GM19324 (cell line): ENCODE data around the gene NOP53.
"Not testable (repeated sequence)": the region's sequence is repeated elsewhere in the genome, so short reads cannot be mapped to it uniquely, and the experiment has no call there.

ENCODE experiments used
- ATAC-seq: cut with Tn5 transposase; IDR thresholded peaks from one replicate; pipeline ENCODE4 v1.9.1; 2021; ENCODE audit warnings: mild to moderate bottlenecking, moderate library complexity; ENCODE audit not compliant: unreplicated experiment, low FRiP score

The NOP53 gene

DNA sequence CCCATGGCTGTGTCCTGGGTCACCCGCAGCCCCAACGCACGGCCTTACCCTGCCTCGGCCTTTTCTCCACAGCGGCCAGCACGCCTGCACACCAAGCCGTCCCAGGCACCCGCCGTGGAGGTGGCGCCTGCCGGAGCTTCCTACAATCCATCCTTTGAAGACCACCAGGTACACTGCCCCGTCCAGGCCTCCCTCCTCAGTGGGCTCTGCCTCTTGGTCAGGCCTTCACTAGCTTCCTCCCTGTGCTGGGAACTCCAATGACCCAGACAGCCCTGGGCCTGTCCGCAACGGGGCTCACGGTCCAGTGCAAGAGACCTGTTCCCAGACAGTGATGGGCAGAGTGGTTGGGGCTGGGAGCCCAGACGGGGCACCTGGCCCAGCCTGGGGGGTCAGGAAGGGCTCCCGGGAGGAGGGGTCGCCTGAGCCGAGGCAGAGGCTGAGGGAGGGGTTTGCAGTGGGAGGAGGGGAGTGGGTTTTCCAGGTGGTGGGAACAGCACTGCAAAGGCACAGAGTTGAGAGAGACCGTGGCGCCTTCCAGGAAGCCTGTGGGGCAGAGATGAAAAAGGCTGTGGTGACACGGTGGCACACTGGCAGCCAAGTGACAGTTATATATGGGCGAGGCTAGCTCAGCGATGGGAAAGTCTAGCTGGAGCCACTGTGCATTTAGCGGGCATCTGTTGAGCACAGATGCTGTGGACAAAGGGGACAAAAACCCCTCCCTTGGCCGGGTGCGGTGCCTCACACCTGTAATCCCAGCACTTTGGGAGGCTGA lies 7.3 kb downstream of the NOP53 start:
- no peak for ATAC-seq

DNA sequence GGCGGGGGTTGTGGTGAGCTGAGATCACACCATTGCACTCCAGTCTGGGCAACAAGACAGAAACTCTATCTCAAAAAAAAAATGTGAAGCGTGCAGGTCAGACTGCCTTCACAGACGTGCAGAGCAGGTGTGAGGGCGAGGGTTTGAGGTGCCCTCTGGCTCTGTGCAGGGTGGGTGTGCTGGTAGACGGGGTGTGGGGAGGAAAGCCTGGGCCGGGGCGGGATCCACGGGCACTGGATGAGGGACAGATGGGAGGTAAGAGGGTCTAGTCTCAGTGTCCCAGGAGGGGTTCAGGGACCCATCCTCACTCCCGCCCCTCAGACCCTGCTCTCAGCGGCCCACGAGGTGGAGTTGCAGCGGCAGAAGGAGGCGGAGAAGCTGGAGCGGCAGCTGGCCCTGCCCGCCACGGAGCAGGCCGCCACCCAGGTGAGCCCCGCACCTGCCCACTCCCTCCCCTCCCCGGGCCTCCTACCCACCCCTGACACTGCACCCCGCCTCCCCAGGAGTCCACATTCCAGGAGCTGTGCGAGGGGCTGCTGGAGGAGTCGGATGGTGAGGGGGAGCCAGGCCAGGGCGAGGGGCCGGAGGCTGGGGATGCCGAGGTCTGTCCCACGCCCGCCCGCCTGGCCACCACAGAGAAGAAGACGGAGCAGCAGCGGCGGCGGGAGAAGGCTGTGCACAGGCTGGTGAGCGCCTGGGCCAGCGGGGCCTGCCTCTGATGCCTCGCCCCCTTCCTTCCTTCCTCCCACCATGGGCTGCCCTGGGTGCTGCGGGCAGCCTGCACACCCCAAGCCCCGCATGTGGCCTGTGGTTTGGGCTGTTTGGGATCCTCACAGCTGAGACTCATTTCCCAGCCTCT lies 9.1 kb downstream of the NOP53 start:
- no peak for ATAC-seq

DNA sequence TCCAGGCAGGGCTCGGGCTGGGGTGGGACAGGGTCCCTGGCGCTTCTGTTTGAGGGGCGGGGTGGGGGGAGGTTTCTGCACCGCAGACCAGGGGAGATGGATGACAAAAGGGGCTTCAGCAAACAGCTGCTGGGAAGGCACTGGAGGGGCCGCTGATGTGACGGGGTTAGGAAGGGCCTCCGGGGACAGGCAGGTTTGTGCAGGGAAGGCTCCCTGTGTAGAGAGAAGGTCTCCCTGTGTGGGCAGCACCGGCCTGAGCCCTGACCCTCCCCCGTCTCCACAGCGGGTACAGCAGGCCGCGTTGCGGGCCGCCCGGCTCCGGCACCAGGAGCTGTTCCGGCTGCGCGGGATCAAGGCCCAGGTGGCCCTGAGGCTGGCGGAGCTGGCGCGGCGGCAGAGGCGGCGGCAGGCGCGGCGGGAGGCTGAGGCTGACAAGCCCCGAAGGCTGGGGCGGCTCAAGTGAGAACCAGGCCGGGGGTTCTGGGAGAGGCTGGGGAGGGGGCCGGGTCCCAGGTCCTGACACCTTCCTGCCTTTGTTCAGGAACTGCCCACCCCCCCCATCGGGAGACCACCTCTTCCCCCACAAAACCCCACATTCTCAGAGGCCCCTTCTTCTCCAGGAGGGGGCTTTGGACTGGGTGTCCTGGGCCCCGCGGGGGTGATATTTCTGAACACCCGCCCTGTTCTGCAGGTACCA lies 9.9 kb downstream of the NOP53 start:
- no peak for ATAC-seq

DNA sequence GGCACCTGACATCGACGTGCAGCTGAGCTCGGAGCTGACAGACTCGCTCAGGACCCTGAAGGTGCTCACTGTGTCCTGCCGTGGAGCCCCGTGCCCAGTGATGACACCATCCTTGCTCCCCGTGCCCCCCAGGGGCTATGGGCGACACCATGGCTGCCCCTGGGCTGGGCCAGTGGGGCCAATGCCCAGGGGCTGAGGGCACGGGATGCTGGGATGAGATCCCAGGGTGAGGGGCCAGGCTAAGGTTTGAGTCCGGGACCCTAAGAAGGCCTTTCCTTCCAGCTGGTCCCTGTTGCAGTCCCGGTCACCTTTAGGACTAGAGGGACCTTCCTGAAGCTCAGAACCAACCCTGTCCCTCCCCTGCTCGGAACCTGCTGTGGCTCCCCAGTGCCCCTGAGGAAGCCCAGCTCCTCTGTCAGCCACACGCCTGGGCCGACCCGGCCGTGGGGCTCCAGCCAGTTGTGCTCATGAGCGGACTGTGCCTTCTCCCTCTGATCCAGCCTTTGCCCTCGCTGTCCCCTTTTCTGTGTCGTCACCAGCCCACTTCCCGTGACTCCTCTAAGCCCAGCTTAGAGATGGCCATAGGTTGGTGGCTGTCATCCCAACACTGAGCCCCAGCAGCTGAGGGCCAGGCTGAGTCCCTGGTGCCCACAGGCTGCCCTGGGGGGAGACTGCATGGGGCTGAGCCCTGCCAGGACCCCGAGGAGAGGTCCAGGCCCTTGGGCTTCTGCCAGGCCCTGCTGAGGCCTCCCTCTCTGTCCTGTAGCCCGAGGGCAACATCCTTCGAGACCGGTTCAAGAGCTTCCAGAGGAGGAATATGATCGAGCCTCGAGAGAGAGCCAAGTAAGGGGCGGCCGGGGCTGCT lies 10.6 kb downstream of the NOP53 start:
- no peak for ATAC-seq

DNA sequence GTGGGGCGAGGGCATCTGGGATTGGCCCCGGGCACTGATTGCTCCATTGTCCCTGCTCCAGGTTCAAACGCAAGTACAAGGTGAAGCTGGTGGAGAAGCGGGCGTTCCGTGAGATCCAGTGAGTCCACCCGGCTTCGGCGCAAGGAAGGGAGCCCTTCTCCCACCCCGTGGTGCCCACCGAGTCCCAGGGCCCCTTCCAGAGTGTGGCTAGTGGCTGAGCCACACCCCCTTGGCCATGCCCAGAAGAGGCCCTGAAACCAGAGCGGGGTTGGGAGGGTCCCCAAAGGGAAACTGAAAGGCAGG lies 11.2 kb downstream of the NOP53 start:
- ATAC-seq = no peak

DNA sequence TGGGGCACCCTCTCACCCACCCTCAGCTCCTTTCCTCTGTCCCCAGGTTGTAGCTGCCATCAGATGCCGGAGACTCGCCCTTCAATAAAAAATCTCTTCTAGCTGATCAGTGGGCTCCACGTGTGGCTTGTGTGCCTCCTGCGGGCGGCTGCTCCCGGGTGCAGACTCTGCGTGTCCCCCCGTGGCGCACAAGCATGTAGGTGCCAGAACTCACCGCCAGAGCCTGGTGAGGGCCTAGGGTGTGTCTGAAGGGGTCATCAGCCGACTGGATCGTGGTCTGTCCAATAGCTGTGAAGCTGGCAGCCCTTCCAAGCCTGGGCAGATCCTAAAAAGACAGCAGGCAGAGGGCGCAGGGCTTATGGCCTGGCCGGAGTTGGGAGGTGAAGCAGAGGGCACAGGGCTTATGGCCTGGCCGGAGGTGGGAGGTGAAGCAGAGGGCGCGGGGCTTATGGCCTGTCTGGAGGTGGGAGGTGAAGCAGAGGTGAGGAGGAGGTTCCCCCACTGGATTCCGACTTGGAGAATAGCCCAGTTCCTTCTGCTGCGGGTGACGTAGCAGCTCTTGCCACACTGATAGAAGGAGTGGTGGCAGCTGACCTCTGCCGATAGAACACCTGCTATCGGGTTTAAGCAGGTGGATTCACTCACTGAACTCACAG lies 11.7 kb downstream of the NOP53 start:
- ATAC-seq = no peak

DNA sequence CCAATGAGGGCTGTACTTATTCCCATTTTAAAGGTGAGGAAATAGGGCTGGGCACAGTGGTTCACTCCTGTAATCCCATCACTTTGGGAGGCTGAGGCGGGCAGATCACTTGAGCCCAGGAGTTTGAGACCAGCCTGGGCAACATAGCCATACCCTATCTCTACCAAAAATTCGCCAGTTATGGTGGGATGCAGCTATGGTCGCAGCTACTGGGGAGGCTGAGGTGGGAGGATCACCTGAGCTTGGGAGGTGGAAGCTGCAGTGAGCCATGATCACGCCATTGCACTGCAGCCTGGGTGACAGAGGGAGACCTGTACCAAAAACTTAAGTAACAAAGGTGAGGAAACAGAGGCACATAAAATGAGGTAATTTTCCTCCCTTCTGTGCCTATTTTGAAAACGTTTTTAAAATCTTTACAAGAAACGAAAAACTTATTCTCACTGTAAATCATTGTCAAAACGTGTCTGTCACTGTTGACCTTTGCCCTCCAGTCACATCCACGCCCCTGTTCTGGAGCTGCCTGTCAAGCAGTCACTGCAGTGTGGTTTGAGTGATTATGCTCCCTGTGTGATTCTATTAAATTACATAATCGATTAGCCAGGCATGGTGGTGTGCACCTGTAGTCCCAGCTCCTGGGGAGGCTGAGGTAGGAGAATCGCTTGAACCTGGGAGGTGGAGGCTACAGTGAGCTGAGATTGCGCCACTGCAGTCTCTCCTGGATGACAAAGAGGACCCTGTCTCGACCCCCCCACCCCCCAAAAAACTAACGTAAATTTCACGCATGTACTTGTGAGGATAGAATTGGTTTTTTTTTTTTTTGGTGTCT lies 12.5 kb downstream of the NOP53 start:
- ATAC-seq = no peak

DNA sequence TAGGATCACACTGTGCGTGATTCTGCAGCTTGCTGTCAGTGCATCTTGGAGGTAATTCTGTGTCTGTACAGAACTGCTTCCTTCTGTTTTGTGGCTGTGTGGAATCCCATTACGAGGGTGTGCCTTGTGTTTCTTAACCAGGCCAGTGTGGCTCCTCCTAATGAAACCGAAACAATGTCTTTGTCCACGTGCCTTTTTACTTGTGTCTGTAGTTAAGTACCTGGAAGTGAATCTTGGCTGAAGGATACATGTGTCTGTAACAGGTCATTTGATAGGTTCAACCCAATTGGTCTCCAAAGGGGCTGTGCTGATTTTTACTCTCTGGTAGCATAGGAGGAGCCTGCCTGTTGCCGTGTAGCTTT lies 13.1 kb downstream of the NOP53 start:
- ATAC-seq = no peak

DNA sequence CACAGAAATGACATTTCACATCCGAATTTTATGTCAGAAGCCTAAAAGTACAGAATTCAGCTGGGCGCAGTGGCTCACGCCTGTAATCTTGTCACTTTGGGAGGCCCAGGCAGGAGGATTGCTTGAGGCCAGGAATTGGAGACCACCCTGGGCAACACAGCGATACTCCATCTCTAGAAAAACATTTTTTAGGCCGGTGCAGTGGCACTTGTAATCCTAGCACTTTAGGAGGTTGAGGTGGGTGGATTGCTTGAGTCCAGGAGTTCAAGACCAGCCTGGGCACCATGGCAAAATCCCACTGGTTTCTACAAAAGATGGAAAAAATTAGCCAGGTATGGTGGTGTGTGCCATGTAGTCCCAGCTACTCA lies 15.3 kb downstream of the NOP53 start:
- ATAC-seq = no peak

DNA sequence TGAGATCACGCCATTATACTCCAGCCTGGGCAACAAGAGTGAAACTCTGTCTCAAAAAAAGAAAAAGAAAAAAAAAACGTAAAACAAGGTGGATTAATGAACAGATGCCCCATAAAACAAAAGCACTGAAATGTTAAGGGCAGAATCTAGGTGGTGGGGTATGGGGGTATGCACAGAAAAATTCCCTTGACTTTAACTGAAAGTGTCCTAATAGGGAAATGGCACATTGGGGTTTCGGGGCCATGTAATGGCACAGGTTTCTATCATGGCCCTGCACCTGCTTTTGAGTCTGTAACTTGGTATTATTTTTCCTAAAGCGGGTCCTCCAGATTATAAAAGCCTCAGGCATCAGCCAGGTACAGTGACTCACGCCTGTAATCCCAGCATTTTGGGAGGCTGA lies 16.2 kb downstream of the NOP53 start:
- ATAC-seq = no peak

DNA sequence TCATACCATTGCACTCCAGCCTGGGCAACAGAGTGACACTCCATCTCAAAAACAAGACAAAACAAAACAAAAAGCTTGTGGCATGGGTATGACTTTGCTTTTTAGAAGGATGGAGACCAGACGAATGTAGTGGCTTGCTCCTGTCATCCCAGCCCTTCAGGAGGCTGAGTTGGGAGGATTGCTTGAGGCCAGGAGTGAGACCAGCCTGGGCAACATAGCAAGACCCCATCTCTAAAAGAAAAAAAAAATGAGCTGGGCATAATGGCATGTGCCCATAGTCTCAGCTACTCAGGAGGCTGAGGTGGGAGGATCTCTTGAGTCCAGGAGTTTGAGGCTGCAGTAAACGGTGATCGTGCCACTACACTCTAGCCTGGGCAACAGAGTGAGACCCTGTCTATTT lies 16.8 kb downstream of the NOP53 start:
- ATAC-seq = no peak

DNA sequence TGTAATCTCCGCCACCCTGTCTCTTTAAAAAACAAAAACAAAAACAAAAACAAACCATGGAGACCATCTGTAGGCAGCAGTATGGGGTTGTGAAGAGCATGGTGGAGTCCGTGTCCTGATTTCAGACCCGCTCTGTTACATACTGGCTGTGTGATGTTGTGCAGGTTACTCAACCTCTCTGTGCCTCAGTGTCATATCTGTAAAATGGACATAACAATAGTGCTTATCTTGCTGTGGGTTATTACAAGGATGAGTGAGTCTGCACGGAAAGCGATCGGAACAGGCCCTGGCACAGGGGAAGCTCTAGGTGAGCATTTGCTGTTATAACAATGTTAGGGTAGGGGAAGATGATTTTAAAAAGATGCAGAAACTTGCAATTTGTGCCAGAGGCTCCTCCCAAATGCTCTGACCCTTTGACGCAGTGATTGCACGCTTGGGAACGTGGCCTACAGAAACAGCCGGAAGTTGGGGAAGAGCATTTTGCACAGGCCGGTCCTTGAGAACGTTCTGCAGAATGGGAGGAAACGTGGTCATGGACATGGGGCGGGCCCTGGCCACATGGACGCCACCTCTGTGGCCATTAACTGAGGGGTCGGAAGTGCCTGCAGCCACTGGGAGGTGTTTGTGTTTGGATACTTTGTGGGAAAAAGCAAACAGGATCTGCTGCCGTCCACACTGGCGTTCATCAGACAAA lies 17.4 kb downstream of the NOP53 start:
- no peak for ATAC-seq

DNA sequence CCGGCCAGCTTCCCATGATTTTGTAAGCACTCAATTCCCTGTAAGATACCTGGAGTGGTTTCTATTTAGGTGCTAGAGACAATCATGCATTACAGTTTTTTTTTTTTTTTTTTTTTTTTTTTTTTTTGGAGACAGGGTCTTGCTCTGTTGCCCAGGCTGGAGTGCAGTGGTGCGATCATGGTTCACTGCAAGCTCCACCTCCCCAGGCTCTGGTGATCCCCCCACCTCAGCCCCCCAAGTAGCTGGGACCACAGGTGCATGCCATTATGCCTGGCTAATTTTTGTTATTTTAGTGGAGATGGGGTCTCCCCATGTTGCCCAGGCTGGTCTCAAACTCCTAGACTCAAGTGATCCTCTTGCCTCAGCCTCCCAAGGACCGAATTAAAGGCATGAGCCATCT lies 19.4 kb downstream of the NOP53 start:
- ATAC-seq = not testable (repeated sequence)

DNA sequence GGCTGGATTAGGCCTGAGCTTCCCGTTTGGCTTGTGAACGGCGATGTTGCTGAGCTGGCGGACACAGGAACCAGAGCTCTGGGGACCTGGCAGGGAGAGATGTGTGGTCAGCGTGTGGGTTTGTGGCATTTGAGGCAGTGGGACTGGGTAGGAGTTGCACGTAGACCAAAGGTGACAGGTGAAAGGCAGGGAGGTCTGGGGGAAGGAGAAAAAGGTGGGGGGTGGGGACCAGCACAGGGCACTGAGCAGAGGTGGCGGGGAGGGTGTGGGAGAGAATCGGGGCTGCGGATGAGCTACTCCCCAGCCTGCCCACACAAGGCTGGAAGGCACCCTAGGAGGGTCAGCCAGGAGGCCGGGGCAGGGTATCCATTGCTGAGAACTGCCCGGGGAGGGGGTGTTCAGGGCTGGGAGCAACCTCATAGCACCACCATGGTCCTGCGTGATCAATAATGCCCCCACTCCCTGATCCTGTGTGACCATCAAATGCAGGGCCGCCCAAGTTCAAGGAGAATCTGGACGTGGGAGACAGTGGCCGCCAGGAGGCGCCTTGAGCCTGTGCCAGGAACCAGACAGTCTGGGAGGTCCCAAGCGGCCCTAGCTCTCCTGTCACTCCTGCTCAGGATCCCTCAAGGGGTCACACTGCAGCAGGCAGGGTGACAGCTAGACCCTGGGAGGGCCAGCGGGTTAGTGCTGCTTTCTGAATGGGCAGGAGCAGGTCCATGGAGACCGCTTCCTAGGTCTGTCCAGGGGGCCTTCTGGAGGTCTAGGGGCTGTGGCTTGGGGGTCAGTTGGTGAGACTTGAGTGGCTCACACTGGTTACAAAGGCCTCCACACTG lies 20.4 kb downstream of the NOP53 start:
- ATAC-seq = no peak

DNA sequence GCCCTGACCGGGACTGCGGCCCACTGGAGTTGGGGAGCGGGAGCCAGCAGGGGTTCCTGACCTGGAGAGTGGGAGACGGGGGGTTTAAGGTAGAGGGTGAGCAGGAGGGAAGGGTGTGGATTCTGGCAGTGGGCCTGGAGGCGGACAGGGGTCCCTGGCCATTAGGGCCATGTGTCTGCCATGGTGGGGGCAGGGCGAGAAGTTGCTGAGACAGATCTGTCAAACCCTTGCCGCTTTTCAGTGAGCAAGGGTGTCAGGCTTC lies 20.9 kb downstream of the NOP53 start:
- no peak for ATAC-seq

DNA sequence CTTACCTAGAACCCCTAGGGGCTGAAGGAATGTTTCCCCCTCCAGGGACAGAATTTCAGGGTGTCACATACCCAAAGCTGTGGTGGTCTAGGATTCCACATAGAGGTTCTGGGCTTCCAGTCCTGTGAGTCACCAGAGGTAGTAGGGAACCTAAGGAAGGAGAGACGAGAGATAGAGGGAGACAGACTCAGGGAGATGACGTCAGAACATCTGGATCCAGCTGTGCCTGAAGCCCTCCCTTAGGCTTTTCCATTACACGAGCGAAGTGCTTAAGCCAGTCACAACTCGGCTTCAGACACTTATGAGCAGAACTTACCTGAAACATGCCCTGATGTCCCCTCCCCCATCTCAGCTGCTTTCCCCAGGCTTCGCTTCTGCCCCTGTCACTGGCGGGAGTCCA lies 21.3 kb downstream of the NOP53 start:
- no peak for ATAC-seq

DNA sequence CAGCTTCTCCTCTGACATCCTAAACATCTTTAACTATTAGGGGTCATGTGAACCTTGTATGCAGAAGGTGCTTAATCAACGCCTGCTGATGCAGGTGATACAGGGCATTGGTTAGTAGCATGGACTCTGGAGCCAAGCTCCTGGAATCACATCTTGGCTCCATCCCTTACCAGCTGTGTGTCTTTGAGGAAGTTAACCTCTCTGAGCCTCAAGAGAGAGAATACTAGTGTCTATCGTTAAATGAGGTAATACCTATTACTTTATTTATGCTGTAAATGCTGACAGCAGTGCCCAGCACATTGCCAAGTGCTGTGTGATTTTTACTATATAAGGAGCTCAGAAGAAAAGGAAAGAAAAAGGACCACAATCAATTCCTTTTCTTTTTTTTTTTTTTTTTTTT lies 22.0 kb downstream of the NOP53 start:
- no peak for ATAC-seq

DNA sequence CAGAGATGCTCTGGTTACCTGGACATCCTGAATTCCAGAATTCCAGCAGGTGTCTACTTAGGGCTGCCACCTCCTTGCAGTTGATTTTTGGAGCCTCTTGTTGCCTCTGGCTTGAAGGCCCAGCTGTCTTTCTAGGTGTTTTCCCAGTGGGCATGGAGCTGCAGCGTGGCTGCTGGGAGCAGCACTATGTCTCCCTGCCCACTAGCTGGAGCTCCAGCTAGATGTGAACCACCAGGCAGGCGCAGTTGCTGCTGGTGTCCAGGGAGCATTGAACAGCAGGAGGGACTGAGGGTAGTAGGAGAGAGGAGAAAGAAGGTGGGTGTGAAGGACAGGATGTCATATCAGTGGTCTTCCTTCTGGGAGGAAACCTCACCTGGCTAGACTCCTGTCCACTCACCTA lies 23.3 kb downstream of the NOP53 start:
- ATAC-seq = no peak
